Stimulated activated CD4-positive, alpha-beta T cell treated with anti-CD3 and anti-CD28 coated beads, Interleukin-15, amount 100 ng/mL, for 48 hours (primary cell): Measurements from ENCODE around the gene NUDT5.
"Not testable (repeated sequence)": the region's sequence is repeated elsewhere in the genome, so short reads cannot be mapped to it uniquely, and the experiment has no call there.

Experiments used
- DNase-seq, 2 donors: peaks; one replicate each; pipeline ENCODE4 v3.0.0-alpha.2; 2020; ENCODE audit warnings: low read depth in 2 of 2

NUDT5 gene

GRCh38 chr10:12205082-12205481, 9.4 kb upstream of the NUDT5 start:
- DNase-seq, result no peak

GRCh38 chr10:12202226-12202625, 6.5 kb upstream of the NUDT5 start:
- no peak for DNase-seq

GRCh38 chr10:12201543-12201942, 5.9 kb upstream of the NUDT5 start:
- no peak for DNase-seq

GRCh38 chr10:12200850-12201249, 5.2 kb upstream of the NUDT5 start:
- no peak for DNase-seq

- DNase-seq, result no peak
Measured at GRCh38 chr10:12198156-12198555, 2.5 kb upstream of the NUDT5 start.

GRCh38 chr10:12196531-12197211, 980 bp upstream of the NUDT5 start:
- no peak for DNase-seq

GRCh38 chr10:12195281-12195602, 449 bp downstream of the NUDT5 start:
- DNase-seq, result no peak

GRCh38 chr10:12194752-12195271, 879 bp downstream of the NUDT5 start:
- DNase-seq, result no peak

GRCh38 chr10:12193193-12193592, 2.5 kb downstream of the NUDT5 start:
- no peak for DNase-seq

- no peak for DNase-seq
Measured at GRCh38 chr10:12191715-12192114, 4.0 kb downstream of the NUDT5 start.

- DNase-seq, result no peak
Measured at GRCh38 chr10:12189426-12189825, 6.3 kb downstream of the NUDT5 start.

GRCh38 chr10:12188656-12189055, 7.0 kb downstream of the NUDT5 start:
- DNase-seq, result no peak

GRCh38 chr10:12187321-12187905, 8.3 kb downstream of the NUDT5 start:
- DNase-seq, result no peak

- peak in 1 of 2 donors; percentile 13 for DNase-seq
Measured at GRCh38 chr10:12186323-12186722, 9.4 kb downstream of the NUDT5 start.

GRCh38 chr10:12184165-12184564, 11.5 kb downstream of the NUDT5 start:
- DNase-seq, result no peak

- peak; percentile 56 to 58 for DNase-seq
Measured at GRCh38 chr10:12181065-12181775, 14.5 kb downstream of the NUDT5 start.

- DNase-seq, result no peak
Measured at GRCh38 chr10:12180221-12180974, 15.3 kb downstream of the NUDT5 start.

- no peak for DNase-seq
Measured at GRCh38 chr10:12179606-12180170, 16.0 kb downstream of the NUDT5 start.

- DNase-seq, result no peak
Measured at GRCh38 chr10:12177642-12178041, 18.0 kb downstream of the NUDT5 start.

- DNase-seq, result not testable (repeated sequence)
Measured at GRCh38 chr10:12171512-12171911, 24.2 kb downstream of the NUDT5 start.

- no peak for DNase-seq
Measured at GRCh38 chr10:12165999-12166775, 29.5 kb downstream of the NUDT5 start.
